AG09319 (cell line): ENCODE data around the gene ITGAE.

Source experiments
- DNase-seq: peaks from one replicate; pipeline ENCODE4 v3.0.0-alpha.2; 2010; ENCODE audit warnings: low read depth; ENCODE audit errors: extremely low read depth
- TF ChIP-seq, protein P1 (sequence below): IDR thresholded peaks from 2 replicates; pipeline ENCODE4 v1.5.1; 2011; ENCODE audit warnings: low read depth, mild to moderate bottlenecking, inconsistent platforms, low read length, moderate library complexity

Gene ITGAE

DNA sequence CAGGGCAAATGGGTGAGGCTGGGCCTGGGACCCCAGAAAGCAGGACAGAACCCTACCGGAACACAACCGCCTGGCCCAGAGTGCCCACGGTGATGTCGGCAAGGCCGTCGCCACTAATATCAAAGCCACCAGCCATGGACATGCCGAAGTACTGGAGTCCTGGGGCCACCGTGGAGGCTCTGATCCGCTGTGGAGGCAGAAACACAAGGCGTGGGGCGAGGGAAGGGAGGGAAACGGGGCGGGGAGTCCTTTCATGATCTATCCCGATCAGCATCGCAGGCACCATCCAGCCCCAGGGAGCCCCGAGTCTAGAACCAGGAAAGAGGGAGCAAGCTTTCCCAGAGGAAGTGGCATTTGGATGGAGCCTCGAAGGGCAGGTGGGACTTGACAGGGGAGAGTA lies 50.7 kb downstream of the ITGAE start:
- TF ChIP-seq, protein P1, sequence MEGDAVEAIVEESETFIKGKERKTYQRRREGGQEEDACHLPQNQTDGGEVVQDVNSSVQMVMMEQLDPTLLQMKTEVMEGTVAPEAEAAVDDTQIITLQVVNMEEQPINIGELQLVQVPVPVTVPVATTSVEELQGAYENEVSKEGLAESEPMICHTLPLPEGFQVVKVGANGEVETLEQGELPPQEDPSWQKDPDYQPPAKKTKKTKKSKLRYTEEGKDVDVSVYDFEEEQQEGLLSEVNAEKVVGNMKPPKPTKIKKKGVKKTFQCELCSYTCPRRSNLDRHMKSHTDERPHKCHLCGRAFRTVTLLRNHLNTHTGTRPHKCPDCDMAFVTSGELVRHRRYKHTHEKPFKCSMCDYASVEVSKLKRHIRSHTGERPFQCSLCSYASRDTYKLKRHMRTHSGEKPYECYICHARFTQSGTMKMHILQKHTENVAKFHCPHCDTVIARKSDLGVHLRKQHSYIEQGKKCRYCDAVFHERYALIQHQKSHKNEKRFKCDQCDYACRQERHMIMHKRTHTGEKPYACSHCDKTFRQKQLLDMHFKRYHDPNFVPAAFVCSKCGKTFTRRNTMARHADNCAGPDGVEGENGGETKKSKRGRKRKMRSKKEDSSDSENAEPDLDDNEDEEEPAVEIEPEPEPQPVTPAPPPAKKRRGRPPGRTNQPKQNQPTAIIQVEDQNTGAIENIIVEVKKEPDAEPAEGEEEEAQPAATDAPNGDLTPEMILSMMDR, result no peak
- DNase-seq, result no peak

DNA sequence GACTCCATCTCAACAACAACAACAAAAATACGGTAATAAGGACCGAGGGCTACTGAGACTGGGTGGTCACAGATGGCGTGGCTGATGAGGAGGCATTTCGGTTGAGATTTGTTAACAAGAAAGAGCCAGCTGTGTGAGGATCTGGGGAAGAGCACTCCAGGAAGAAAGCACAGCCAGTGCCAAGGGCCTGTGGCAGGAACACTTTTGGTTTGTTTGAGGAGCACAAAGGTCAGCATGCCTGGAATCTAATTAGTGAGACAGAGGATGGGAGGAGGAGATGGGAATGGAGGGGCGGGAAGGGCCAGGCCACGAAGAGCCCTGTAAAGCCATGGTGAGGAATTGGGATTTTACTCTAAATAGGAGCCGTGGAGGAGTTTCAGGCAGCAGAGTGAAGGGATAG lies 52.4 kb downstream of the ITGAE start:
- DNase-seq, result no peak
- TF ChIP-seq, protein P1, result no peak

DNA sequence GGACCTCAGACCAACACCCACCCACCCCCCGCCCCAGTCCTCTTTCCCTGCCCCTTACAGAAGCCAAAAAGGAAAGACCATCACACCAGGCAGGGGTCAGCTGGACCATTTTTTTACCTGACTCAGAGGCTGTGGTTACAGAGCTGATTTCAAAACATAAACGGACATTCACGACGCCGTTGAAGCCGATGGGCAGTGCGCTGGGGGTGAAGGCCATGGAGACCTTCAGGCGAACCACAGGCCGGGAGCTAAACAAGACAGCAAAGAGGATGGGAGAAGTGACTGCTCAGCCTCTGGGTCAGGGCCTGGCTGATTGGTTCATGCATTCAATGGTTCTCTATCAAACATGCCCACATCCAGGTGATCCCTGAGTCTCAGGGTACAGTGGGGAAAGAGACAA lies 53.2 kb downstream of the ITGAE start:
- DNase-seq, result no peak
- TF ChIP-seq, protein P1, result no peak

DNA sequence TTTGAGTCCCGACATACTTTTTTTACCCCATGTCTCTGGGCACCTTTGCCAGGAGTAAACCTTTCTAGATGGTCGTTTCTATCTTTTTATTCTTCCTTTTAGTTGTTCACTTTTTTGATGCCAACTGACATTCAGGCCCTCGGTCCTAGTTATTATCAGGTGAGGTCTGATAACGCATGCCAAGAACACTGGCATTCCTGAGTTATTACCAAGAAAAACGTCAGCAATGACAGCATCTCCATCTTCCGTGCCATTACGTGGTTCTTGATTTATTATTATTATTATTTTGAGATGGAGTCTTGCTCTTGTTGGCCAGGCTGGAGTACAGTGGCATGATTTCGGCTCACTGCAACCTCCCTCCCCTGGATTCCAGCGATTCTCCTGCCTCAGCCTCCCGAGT lies 55.9 kb downstream of the ITGAE start:
- TF ChIP-seq, protein P1, result no peak
- DNase-seq, result no peak

DNA sequence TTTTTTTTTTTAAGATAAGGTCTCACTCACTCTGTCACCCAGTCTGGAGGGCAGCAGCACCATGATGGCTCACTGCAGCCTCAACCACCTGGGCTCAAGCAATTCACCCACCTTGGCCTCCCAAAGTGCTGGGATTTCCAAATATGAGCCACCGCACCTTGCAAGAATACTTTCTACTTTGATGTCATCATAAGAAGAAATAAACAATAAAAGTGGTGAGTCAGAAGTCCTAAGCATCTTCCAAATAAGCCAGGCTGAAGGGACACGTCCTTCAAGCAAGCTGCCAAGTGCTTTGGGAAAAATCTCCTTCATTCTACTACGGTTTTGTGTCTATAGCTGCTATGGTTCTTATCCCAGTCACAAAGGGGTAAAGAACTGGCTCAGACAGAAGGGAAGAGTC lies 57.0 kb downstream of the ITGAE start:
- no peak for DNase-seq
- TF ChIP-seq, protein P1, result no peak

DNA sequence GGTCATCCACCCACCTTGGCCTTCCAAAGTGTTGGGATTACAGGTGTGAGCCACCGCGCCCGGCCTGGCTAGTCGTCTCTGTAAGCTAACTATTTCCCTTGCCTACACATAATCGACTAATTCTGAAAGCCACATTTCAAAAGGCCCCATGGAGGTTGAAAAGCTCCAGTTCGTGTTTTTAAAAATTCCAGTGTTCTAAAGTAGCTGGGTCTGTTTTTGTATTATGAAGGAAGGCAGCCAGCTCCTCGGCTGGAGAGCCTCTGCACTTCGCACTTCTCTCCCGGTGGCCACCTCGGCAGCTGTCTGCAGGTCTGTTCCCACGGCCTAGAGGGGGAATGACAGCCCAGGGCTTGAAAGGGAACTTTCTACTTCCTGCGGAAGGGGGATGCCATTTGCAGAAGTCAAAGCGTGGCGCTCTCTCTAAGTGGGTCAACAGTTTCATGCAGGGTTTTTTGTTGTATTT lies 60.3 kb downstream of the ITGAE start:
- TF ChIP-seq, protein P1, result no peak
- DNase-seq, result no peak

DNA sequence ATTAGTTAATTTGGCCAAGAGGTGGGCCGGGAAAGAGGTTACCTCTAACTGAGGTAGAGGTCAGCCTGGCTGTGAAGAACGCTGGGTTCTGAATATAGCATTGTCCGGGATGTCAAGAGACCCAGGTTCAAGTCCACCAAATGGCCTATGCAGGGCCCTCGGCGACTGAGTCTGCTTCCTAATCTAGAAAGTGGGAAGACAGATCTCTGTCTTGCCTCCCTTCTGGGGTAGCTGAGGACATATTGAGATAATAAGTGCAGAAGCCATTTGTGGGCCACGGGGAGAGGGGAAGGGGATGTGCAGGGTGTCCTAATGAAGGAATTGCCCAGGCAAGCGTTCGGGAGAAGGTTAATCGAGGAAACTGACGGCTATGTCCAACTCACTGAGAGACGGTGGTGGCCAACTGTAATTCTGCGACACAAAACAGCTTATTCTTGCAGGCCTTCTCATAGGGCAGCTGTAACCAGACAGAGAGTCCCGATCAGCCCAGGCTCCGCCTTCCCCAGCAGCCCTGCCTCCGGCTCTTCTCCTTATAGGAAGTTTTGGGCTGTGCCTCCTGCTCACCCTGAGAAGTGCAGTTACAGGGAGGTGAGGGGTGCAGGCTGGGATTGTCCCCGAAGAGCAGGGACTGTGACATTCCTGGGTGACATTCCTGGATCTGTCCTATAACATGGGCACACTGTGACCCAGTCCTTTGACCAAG lies 61.4 kb downstream of the ITGAE start:
- TF ChIP-seq, protein P1, result no peak
- no peak for DNase-seq
